Left hindlimb (tissue), 1 donor: Measurements from ENCODE around the gene ZBTB37.
"Not testable (repeated sequence)": the region's sequence is repeated elsewhere in the genome, so short reads cannot be mapped to it uniquely, and the experiment has no call there.

ENCODE experiments used
- DNase-seq: peaks from one replicate; pipeline ENCODE4 v3.0.0-alpha.2; 2018

ZBTB37 gene

GRCh38 chr1:173915596-173915995 lies 47.4 kb downstream of the ZBTB37 start:
- DNase-seq: no peak

DNA sequence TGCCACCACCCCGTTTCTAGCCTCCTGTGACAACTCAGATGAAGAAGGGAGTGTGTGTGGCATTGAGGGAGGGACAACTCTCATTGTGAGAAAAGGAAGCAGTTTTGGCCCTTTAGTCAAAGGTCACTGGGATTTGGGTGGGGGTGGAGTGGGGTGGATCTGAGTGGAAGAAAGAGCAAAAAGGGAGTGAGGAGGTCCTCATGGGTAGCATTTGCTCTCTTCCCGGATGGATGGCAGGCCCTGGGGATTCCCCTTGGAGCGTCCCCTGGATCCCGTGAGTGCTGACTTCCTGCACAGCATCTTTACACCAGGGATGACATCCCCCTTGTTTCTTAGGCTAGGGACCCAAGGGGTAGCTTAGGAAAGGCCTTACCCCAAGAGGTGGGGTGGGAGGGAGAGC lies 48.5 kb downstream of the ZBTB37 start:
- DNase-seq: no peak

- DNase-seq: no peak
Measured at GRCh38 chr1:173917149-173917548, 49.0 kb downstream of the ZBTB37 start, which contains the start of gene SERPINC1. Gene SERPINC1 (minus strand): TSS chr1:173917327. CDS start chr1:173917259, 68 bp downstream.

DNA sequence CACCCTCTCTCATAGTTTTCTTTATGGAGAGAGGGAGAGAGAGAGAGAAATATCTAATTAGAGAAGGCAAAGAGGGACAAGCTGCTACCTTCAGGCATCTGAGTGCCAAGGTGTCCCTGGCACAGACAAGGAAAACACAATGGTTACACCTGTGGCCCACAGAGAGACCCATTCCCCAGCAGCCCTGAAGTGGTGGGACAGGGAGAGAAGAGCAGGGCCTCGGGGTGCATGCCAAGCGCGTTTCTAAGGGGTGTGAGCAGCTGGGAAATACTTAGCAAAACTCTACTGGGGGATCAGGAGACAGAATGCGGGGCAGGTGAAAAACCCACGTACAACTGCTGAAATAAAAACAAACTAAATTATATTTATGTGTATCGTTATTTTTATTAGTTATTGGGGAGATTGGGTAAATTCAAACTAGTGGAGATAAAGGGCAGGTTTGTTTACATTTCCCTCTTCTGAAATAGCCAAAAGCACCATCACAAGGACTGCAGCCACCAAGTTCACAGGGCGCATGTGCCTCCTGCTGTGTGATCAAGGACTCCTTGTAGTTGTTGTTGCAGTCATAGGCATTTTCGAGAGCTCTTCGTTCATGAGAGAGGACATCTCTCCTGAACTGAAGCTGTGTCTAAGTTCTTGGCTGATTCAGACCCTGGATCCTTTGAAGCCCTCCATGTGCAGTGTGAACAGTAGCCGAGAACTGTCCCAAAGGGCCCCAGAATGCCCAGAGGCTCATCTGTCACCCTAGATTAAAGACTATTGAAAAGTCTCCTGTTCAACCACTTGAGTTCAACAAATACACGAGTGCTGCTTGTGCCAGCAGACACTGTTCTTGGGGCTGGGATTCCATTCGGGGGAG lies 49.7 kb downstream of the ZBTB37 start:
- no peak for DNase-seq

GRCh38 chr1:173920861-173921260 lies 52.7 kb downstream of the ZBTB37 start:
- DNase-seq: no peak

DNA sequence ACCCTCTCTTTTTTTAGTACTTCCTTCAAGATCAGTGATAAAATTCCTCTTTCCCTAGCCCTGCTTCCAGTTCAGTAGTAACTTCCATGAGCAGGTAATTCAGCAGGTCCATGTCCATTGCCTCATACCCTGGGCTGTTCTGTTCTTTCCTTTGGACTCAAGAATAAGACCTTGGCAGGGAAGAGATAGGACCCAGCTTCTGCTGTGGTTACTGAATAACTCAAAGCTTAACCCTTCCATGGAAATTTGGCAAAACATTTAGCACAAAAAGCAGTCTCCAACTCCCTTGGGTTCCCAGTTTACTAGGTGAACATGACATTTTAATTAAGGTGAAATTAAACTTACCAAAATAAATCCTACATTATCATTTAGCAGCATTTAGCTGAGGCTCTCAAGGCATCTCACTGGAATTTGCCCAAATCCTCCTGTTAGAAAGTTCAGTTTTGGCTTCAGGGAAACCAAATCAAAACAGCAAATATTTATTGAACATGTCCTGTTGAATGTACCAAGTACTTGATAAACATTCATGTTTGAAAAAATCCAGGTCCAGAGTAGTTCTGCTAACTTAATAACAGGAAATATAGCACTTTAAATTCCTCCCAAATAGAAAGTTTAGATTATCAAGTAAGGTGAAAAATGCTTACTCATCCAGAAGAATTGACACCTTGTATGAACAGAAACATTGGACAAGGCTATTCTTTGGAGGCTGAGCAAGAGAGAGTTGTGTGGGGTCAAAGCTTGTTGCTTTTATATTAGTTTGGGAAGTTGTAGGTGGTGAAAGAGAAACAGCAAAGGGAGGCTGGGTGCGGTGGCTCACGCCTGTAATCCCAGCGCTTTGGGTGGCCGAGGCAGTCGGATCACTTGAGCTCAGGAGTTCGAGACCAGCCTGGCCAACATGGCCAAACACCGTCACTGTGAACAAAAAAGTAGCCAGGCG lies 57.4 kb downstream of the ZBTB37 start:
- DNase-seq: no peak

DNA sequence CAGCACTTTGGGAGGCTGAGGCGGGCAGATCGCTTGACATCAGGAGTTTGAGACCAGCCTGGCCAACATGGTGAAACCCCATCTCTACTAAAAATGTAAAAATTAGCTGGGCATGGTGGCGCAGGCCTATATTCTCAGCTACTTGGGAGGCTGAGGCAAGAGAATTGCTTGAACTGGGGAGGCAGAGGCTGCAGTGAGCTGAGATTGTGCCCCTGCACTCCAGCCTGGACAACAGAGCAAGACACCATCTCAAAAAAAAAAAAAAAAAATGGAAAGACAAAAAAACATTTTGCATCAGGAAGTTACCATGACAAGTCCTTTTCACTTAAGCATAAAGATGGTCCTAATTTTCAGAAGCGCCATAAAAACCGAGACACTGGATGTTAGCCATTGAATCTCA lies 62.4 kb downstream of the ZBTB37 start:
- not testable (repeated sequence) for DNase-seq

GRCh38 chr1:173934440-173934839 lies 66.3 kb downstream of the ZBTB37 start:
- DNase-seq: no peak

- DNase-seq: no peak
Measured at GRCh38 chr1:173937062-173937461, 68.9 kb downstream of the ZBTB37 start.

- no peak for DNase-seq
Measured at GRCh38 chr1:173946380-173946921, 78.3 kb downstream of the ZBTB37 start.

DNA sequence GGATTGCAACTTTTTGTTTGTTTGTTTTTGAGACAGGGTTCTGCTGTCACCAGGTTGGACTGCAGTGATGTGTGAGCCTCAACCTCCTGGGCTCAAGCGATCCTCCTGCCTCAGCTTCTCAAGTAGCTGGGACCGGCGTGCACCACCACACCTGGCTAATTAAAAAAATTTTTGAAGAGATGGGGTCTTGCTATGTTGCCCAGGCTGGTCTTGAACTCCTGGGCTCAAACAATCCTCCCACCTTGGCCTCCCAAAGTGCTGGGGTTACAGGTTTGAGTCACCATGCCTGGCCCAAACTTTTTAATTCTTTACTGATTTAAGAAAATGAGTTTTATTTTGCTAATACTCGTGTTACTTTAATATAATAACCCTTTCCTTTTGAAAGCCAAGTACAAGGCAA lies 80.4 kb downstream of the ZBTB37 start:
- no peak for DNase-seq
